ENCODE results near the gene ABCC5. TPM values are rescaled to one million over a fixed set of nuclear protein-coding genes. Genes with fewer than 3 reads are reported as not detected.

Gene ABCC5
- polyA plus RNA-seq, 1 donor (not counting 4 experiments of a cell fraction or from before 2014, with no cell fraction given): 28.7 TPM

- H3K27me3 ChIP-seq (ENCODE audit: control insufficient read depth, extremely low read depth, insufficient read depth, low read length): no peaks in the 10 kb centered on the region
- no peak overlapping the region for H3K27ac ChIP-seq (ENCODE audit: control insufficient read depth, insufficient read depth, low read length)
- no peaks in the 10 kb centered on the region for H3K9me3 ChIP-seq (ENCODE audit: control insufficient read depth, low read depth, low read length)
- H3K4me1 ChIP-seq (ENCODE audit: control insufficient read depth, extremely low read depth, insufficient read depth, low read length): peaks cover 13% of the 10 kb centered on the region
- no peaks in the 10 kb centered on the region for H3K9me1 ChIP-seq (ENCODE audit: control insufficient read depth, extremely low read depth, insufficient read depth, low read length)
- no peaks in the 10 kb centered on the region for H3K79me2 ChIP-seq (ENCODE audit: control insufficient read depth, insufficient read depth, low read length)
- TF ChIP-seq CTCF (optimal IDR thresholded peaks at IDR 0.05 in 1 of 3, IDR thresholded peaks at IDR 0.05 in 1 of 3, conservative IDR thresholded peaks at IDR 0.05 in 1 of 3; ENCODE audit: extremely low read depth in 1 of 3, insufficient read depth in 2 of 3, low read length in 3 of 3) (no peak), EZH2 (IDR thresholded peaks at IDR 0.05; ENCODE audit: low read length) (no peak)
- H3K36me3 ChIP-seq (ENCODE audit: control insufficient read depth in 2 of 2, extremely low read depth in 1 of 2, insufficient read depth in 2 of 2, low read length in 2 of 2): peaks cover 13 to 31% of the 10 kb centered on the region in 2 experiments
- no peak for DNase-seq (ENCODE audit: low read depth, low spot score)
- dilution Hi-C loops (cut with MboI; ENCODE audit: extremely low pct_ligation_motif_present, low sequenced_read_pairs): no loop called here
- FAIRE-seq: no peak
- H3K4me2 ChIP-seq (ENCODE audit: control insufficient read depth, extremely low read depth, insufficient read depth, low read depth, low read length): no peak overlapping the region
- H3K9ac ChIP-seq (ENCODE audit: control insufficient read depth, extremely low read depth, insufficient read depth, low read length): no peak overlapping the region
- no peak overlapping the region for H2AFZ ChIP-seq (ENCODE audit: control insufficient read depth, low read length)
- no peaks in the 10 kb centered on the region for H4K20me1 ChIP-seq (ENCODE audit: control insufficient read depth, extremely low read depth, insufficient read depth, low read length)
- no peak overlapping the region for H3K4me3 ChIP-seq (ENCODE audit: control insufficient read depth in 2 of 3, extremely low read depth in 1 of 3, insufficient read depth in 2 of 3, low read depth in 1 of 3, low read length in 3 of 3)
Measured at GRCh38 chr3:183962807-183963206, 54.9 kb downstream of the ABCC5 start.

- TF ChIP-seq EZH2 (IDR thresholded peaks at IDR 0.05; ENCODE audit: low read length) (no peak), CTCF (optimal IDR thresholded peaks at IDR 0.05 in 1 of 3, IDR thresholded peaks at IDR 0.05 in 1 of 3, conservative IDR thresholded peaks at IDR 0.05 in 1 of 3; ENCODE audit: extremely low read depth in 1 of 3, insufficient read depth in 2 of 3, low read length in 3 of 3) (no peak)
- H3K4me2 ChIP-seq (ENCODE audit: control insufficient read depth, extremely low read depth, insufficient read depth, low read depth, low read length): peak overlapping the region; percentile 61
- DNase-seq (ENCODE audit: low read depth, low spot score) (no peak), FAIRE-seq (no peak)
- H3K9me1 ChIP-seq (ENCODE audit: control insufficient read depth, extremely low read depth, insufficient read depth, low read length): no peaks in the 10 kb centered on the region
- H3K9ac ChIP-seq (ENCODE audit: control insufficient read depth, extremely low read depth, insufficient read depth, low read length): peak overlapping the region; percentile 55
- dilution Hi-C loops (cut with MboI; ENCODE audit: extremely low pct_ligation_motif_present, low sequenced_read_pairs): no loop called here
- H4K20me1 ChIP-seq (ENCODE audit: control insufficient read depth, extremely low read depth, insufficient read depth, low read length): no peaks in the 10 kb centered on the region
- H3K4me3 ChIP-seq (ENCODE audit: control insufficient read depth in 2 of 3, extremely low read depth in 1 of 3, insufficient read depth in 2 of 3, low read depth in 1 of 3, low read length in 3 of 3): peak overlapping the region in 1 of 3 experiments; percentile 12
- H3K27ac ChIP-seq (ENCODE audit: control insufficient read depth, insufficient read depth, low read length): peak overlapping the region; percentile 92
- H3K27me3 ChIP-seq (ENCODE audit: control insufficient read depth, extremely low read depth, insufficient read depth, low read length): no peaks in the 10 kb centered on the region
- H3K36me3 ChIP-seq (ENCODE audit: control insufficient read depth in 2 of 2, extremely low read depth in 1 of 2, insufficient read depth in 2 of 2, low read length in 2 of 2): peaks cover 2 to 18% of the 10 kb centered on the region in 2 experiments
- peaks cover 13% of the 10 kb centered on the region for H3K4me1 ChIP-seq (ENCODE audit: control insufficient read depth, extremely low read depth, insufficient read depth, low read length)
- H2AFZ ChIP-seq (ENCODE audit: control insufficient read depth, low read length): no peak overlapping the region
- H3K9me3 ChIP-seq (ENCODE audit: control insufficient read depth, low read depth, low read length): peaks cover 2% of the 10 kb centered on the region
- no peaks in the 10 kb centered on the region for H3K79me2 ChIP-seq (ENCODE audit: control insufficient read depth, insufficient read depth, low read length)
Measured at GRCh38 chr3:183959214-183959613, 58.5 kb downstream of the ABCC5 start.

All from keratinocyte (primary cell).